GM12891 (cell line): ENCODE results near the gene ANKAR.

Experiments used
- POLR2A ChIP-seq: IDR thresholded peaks from 2 replicates; pipeline ENCODE4 v1.6.1; 2011; ENCODE audit warnings: low read depth, low read length, control low read depth
- POLR2AphosphoS5 ChIP-seq: IDR thresholded peaks from 2 replicates; pipeline ENCODE4 v1.6.1; 2011; ENCODE audit warnings: low read depth, low read length, control low read depth
- SPI1 ChIP-seq: IDR thresholded peaks from 2 replicates; pipeline ENCODE4 v1.6.1; 2011; ENCODE audit warnings: low read depth, low read length, control low read depth
- TAF1 ChIP-seq: IDR thresholded peaks from 2 replicates; pipeline ENCODE4 v1.6.1; 2011; ENCODE audit warnings: low read depth, low read length, control low read depth

- TF ChIP-seq POLR2A (no peak), POLR2AphosphoS5 (no peak), TAF1 (no peak), SPI1 (no peak)
Measured at GRCh38 chr2:189660803-189661147, 13.7 kb upstream of the ANKAR start.
